ENCODE data around the gene NEDD9. TPM values are rescaled to one million over a fixed set of nuclear protein-coding genes. Genes with fewer than 3 reads are reported as not detected.

Gene NEDD9
- total and polyA plus RNA-seq, 2 of the 13 experiments (the other 11 are each of a cell fraction or from before 2014, with no cell fraction given): 27.1 to 389 TPM

GRCh38 chr6:11232193-11232769 lies at the start of gene NEDD9 (continued):
- TF ChIP-seq ZMAT3 (CRISPR knock-in tag; conservative IDR thresholded peaks at IDR 0.05): peak; percentile 57; the same call in 1 of the 2 replicates
- peak; percentile 74; the same call in 1 of the 2 replicates for TF ChIP-seq ZNF441 (CRISPR knock-in tag; IDR thresholded peaks at IDR 0.05; ENCODE audit: borderline replicate concordance)
- peak; percentile 39; the same call in 1 of the 2 replicates for TF ChIP-seq GPN1 (CRISPR knock-in tag; IDR thresholded peaks at IDR 0.05; ENCODE audit: borderline replicate concordance)
- peak; percentile 32; the same call in 1 of the 2 replicates for TF ChIP-seq ZNF558 (CRISPR knock-in tag; IDR thresholded peaks at IDR 0.05; ENCODE audit: borderline replicate concordance)
- peak; percentile 78 for TF ChIP-seq MED8 (CRISPR knock-in tag; IDR thresholded peaks at IDR 0.05; ENCODE audit: insufficient replicate concordance)
- peak; percentile 54; the same call in 1 of the 2 replicates for TF ChIP-seq ATF7-NPFF (CRISPR knock-in tag; IDR thresholded peaks at IDR 0.05; ENCODE audit: low read depth)
- TF ChIP-seq NFKBIZ (CRISPR knock-in tag; IDR thresholded peaks at IDR 0.05): 0 out of 2 replicates have a peak, but pooled peaks have one; percentile 45
- TF ChIP-seq HDAC1 (CRISPR knock-in tag; IDR thresholded peaks at IDR 0.05): peak; percentile 86
- peak; percentile 81; the same call in 1 of the 2 replicates for TF ChIP-seq HMGXB3 (CRISPR knock-in tag; IDR thresholded peaks at IDR 0.05; ENCODE audit: borderline replicate concordance)
- TF ChIP-seq GFI1 (CRISPR knock-in tag; IDR thresholded peaks at IDR 0.05; ENCODE audit: borderline replicate concordance): peak; percentile 45
- peak; percentile 78; the same call in 1 of the 2 replicates for TF ChIP-seq ZFP91 (CRISPR knock-in tag; IDR thresholded peaks at IDR 0.05; ENCODE audit: borderline replicate concordance)
- peak; percentile 93 for TF ChIP-seq ZNF430 (CRISPR knock-in tag; IDR thresholded peaks at IDR 0.05)
- TF ChIP-seq USF2 (IDR thresholded peaks at IDR 0.05; ENCODE audit: low read depth, low read length): no peak
- no peak; the same call in 1 of the 2 replicates for TF ChIP-seq USF2 (CRISPR knock-in tag; IDR thresholded peaks at IDR 0.05; ENCODE audit: borderline replicate concordance)
- no peak for TF ChIP-seq ZMYM2 (CRISPR knock-in tag; IDR thresholded peaks at IDR 0.05)
- TF ChIP-seq ZNF333 (CRISPR knock-in tag; IDR thresholded peaks at IDR 0.05; ENCODE audit: borderline replicate concordance): peak; percentile 59
- peak; percentile 45; the same call in 1 of the 2 replicates for TF ChIP-seq CREM (IDR thresholded peaks at IDR 0.05)
- no peak for TF ChIP-seq CREM (CRISPR knock-in tag; IDR thresholded peaks at IDR 0.05)
- peak; percentile 99 for TF ChIP-seq TGIF2 (CRISPR knock-in tag; IDR thresholded peaks at IDR 0.05)
- peak; percentile 88 for TF ChIP-seq KDM2A (CRISPR knock-in tag; IDR thresholded peaks at IDR 0.05; ENCODE audit: borderline replicate concordance, low read depth)
- TF ChIP-seq TSC22D2 (CRISPR knock-in tag; IDR thresholded peaks at IDR 0.05; ENCODE audit: borderline replicate concordance): peak; percentile 59; the same call in 1 of the 2 replicates
- TF ChIP-seq, protein P1, sequence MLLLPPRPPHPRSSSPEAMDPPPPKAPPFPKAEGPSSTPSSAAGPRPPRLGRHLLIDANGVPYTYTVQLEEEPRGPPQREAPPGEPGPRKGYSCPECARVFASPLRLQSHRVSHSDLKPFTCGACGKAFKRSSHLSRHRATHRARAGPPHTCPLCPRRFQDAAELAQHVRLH (CRISPR knock-in tag; IDR thresholded peaks at IDR 0.05; ENCODE audit: borderline replicate concordance, low read depth): peak; percentile 91; the same call in 1 of the 2 replicates

Measured in HepG2 (cell line).